Measurements from ENCODE around the gene TCP10L.

- no peak for TF ChIP-seq POLR2A (IDR thresholded peaks at IDR 0.05; ENCODE audit: low read length)
- no peak for TF ChIP-seq GATA1 (IDR thresholded peaks at IDR 0.05; ENCODE audit: low read depth, low read length)
These were observed 17.8 kb upstream of the TCP10L start for GRCh38 chr21:32603131-32603530.
